Activated naive CD4-positive, alpha-beta T cell (primary cell): ENCODE measurements around the gene EIF5.

Experiments
- DNase-seq, 4 experiments: peaks; one replicate each; lab custom pipeline; 2025; lab: John Stamatoyannopoulos, UW

The EIF5 gene

GRCh38 chr14:103310576-103311095 is 23.4 kb upstream of the EIF5 start:
- no peak for DNase-seq

- no peak for DNase-seq
Measured at GRCh38 chr14:103311171-103311997, 22.7 kb upstream of the EIF5 start.

GRCh38 chr14:103312006-103312635 is 21.9 kb upstream of the EIF5 start:
- DNase-seq, result no peak

- no peak for DNase-seq
Measured at GRCh38 chr14:103313704-103314103, 20.3 kb upstream of the EIF5 start.

- DNase-seq, result no peak
Measured at GRCh38 chr14:103314496-103315277, 19.4 kb upstream of the EIF5 start.

- no peak for DNase-seq
Measured at GRCh38 chr14:103315351-103315911, 18.6 kb upstream of the EIF5 start.

- no peak for DNase-seq
Measured at GRCh38 chr14:103315941-103316340, 18.1 kb upstream of the EIF5 start.

GRCh38 chr14:103316721-103317121 is 17.3 kb upstream of the EIF5 start:
- DNase-seq, result no peak

- DNase-seq, result no peak
Measured at GRCh38 chr14:103317251-103317650, 16.8 kb upstream of the EIF5 start.

- DNase-seq, result no peak
Measured at GRCh38 chr14:103317976-103318580, 16.0 kb upstream of the EIF5 start.

GRCh38 chr14:103318750-103319419 is 15.2 kb upstream of the EIF5 start:
- DNase-seq, result no peak

- no peak for DNase-seq
Measured at GRCh38 chr14:103319422-103319821, 14.6 kb upstream of the EIF5 start.

GRCh38 chr14:103326078-103326477 is 8.0 kb upstream of the EIF5 start:
- DNase-seq, result no peak

GRCh38 chr14:103328941-103329340 is 5.1 kb upstream of the EIF5 start:
- DNase-seq, result no peak

- DNase-seq, result no peak
Measured at GRCh38 chr14:103329401-103330347, 4.4 kb upstream of the EIF5 start.

- DNase-seq, result no peak
Measured at GRCh38 chr14:103330536-103330935, 3.5 kb upstream of the EIF5 start.

GRCh38 chr14:103332143-103332919 is 1.7 kb upstream of the EIF5 start:
- DNase-seq, result no peak

- DNase-seq, result peak; percentile 58 to 77 (median 68)
Measured at GRCh38 chr14:103334644-103335622, 896 bp downstream of the EIF5 start.
